Neural cell (in vitro differentiated cells): ENCODE results near the gene PHF3. TPM values are rescaled to one million over a fixed set of nuclear protein-coding genes. Genes with fewer than 3 reads are reported as not detected.

Experiments
- H2AFZ ChIP-seq: fragments of 200-600, 300-800 bp; sonication (generic), shearing (Covaris generic); 2 replicates; pipeline ENCODE4 v1.6.0; 2014; ENCODE audit warnings: low read depth, mild to moderate bottlenecking, antibody characterized with exemption, low read length, moderate library complexity
- H3F3A ChIP-seq: fragments of 200-600 bp; shearing (Covaris generic); 2 replicates; pipeline ENCODE4 v1.6.1; 2016; ENCODE audit warnings: mild to moderate bottlenecking, moderate library complexity, mixed read lengths, antibody characterized with exemption, low read length; ENCODE audit not compliant: insufficient read depth, poor library complexity, severe bottlenecking
- H3K27ac ChIP-seq: fragments of 200-600, 300-800 bp; sonication (generic), shearing (Covaris generic); 2 replicates; pipeline ENCODE4 v1.5.1; 2014; ENCODE audit warnings: mild to moderate bottlenecking, low read length, moderate library complexity
- H3K27me3 ChIP-seq: fragments of 300-800, 200-600 bp; sonication (generic), shearing (Covaris generic); 2 replicates; pipeline ENCODE4 v1.6.0; 2014; ENCODE audit warnings: mild to moderate bottlenecking, low read depth, low read length, moderate library complexity; ENCODE audit not compliant: insufficient read depth
- H3K36me3 ChIP-seq: fragments of 300-800, 200-600 bp; sonication (generic), shearing (Covaris generic); 2 replicates; pipeline ENCODE4 v1.5.1; 2014; ENCODE audit warnings: mild to moderate bottlenecking, antibody characterized with exemption, low read length, moderate library complexity; ENCODE audit not compliant: insufficient read depth
- H3K4me2 ChIP-seq: fragments of 300-800, 200-600 bp; sonication (generic), shearing (Covaris generic); 2 replicates; pipeline ENCODE4 v1.6.0; 2014; ENCODE audit warnings: mild to moderate bottlenecking, low read length
- H3K4me3 ChIP-seq: fragments of 300-800, 200-600 bp; sonication (generic), shearing (Covaris generic); 2 replicates; pipeline ENCODE4 v1.5.1; 2014; ENCODE audit warnings: mild to moderate bottlenecking, low read length, moderate library complexity
- H3K79me2 ChIP-seq: fragments of 200-600 bp; shearing (Covaris generic); replicated peaks from 2 replicates; pipeline ENCODE4 v1.6.0; 2014; ENCODE audit warnings: mild to moderate bottlenecking, low read length, moderate library complexity; ENCODE audit not compliant: insufficient read depth
- H3K9ac ChIP-seq: fragments of 300-800, 200-600 bp; sonication (generic), shearing (Covaris generic); 2 replicates; pipeline ENCODE4 v1.6.1; 2016; ENCODE audit warnings: mild to moderate bottlenecking, low read length, mixed read lengths
- H3K9me2 ChIP-seq: fragments of 200-600 bp; shearing (Covaris generic); 2 replicates; pipeline ENCODE4 v1.6.1; 2016; ENCODE audit warnings: mild to moderate bottlenecking, low read length, mixed read lengths; ENCODE audit not compliant: insufficient read depth
- H3K9me3 ChIP-seq: fragments of 200-600, 300-800 bp; sonication (generic), shearing (Covaris generic); 2 replicates; pipeline ENCODE4 v1.6.1; 2016; ENCODE audit warnings: mild to moderate bottlenecking, mixed run types, low read length, moderate library complexity, mixed read lengths
- H4K20me1 ChIP-seq: fragments of 200-600 bp; shearing (Covaris generic); 2 replicates; pipeline ENCODE4 v1.6.1; 2016; ENCODE audit warnings: mild to moderate bottlenecking, mixed run types; ENCODE audit not compliant: insufficient read depth
- EP300 ChIP-seq: fragments of 450-650 bp; conservative IDR thresholded peaks from 2 replicates; pipeline ENCODE4 v1.6.1; 2014; ENCODE audit warnings: antibody characterized with exemption, mild to moderate bottlenecking, moderate library complexity; ENCODE audit not compliant: poor library complexity, severe bottlenecking
- EZH2 ChIP-seq: fragments of 200-600, 300-800 bp; shearing (Covaris generic), sonication (generic); IDR thresholded peaks from 2 replicates; pipeline ENCODE4 v1.6.1; 2014; ENCODE audit warnings: antibody characterized with exemption, low read length, borderline replicate concordance, mild to moderate bottlenecking; ENCODE audit not compliant: insufficient read depth, poor library complexity, severe bottlenecking
- MXI1 ChIP-seq: fragments of 450-650 bp; conservative IDR thresholded peaks from 2 replicates; pipeline ENCODE4 v1.6.1; 2014; ENCODE audit warnings: antibody characterized with exemption, mild to moderate bottlenecking; ENCODE audit not compliant: poor library complexity, severe bottlenecking
- POLR2AphosphoS5 ChIP-seq: IDR thresholded peaks from 2 replicates; pipeline ENCODE4 v1.6.1; 2012
- RAD21 ChIP-seq: fragments of 450-650 bp; conservative IDR thresholded peaks from 2 replicates; pipeline ENCODE4 v1.6.1; 2014; ENCODE audit warnings: antibody characterized with exemption, mild to moderate bottlenecking, moderate library complexity
- SMC3 ChIP-seq: fragments of 450-650 bp; conservative IDR thresholded peaks from 2 replicates; pipeline ENCODE4 v1.6.1; 2014; ENCODE audit warnings: antibody characterized with exemption, mild to moderate bottlenecking, moderate library complexity; ENCODE audit not compliant: poor library complexity
- TAF1 ChIP-seq: IDR thresholded peaks from 2 replicates; pipeline ENCODE4 v1.6.1; 2012; ENCODE audit warnings: low read depth
- polyA plus RNA-seq: library from polyadenylated mRNA; depleted of rRNA; stranded (reverse); fragments of >200 nt; gene quantifications from 2 replicates; pipeline ENCODE4 v1.2.3, GENCODE V29; 2014
- TF ChIP-seq, protein P1 (sequence below): fragments of 450-650 bp; IDR thresholded peaks from 2 replicates; pipeline ENCODE4 v1.5.1; 2014; ENCODE audit warnings: antibody characterized with exemption, mild to moderate bottlenecking, moderate library complexity; ENCODE audit not compliant: poor library complexity, severe bottlenecking
- TF ChIP-seq, protein P2 (sequence below): IDR thresholded peaks from 2 replicates; pipeline ENCODE4 v1.6.1; 2012; ENCODE audit warnings: borderline replicate concordance

PHF3 gene
- polyA plus RNA-seq, 1 donor from 2014 or later = 21.1 TPM

DNA sequence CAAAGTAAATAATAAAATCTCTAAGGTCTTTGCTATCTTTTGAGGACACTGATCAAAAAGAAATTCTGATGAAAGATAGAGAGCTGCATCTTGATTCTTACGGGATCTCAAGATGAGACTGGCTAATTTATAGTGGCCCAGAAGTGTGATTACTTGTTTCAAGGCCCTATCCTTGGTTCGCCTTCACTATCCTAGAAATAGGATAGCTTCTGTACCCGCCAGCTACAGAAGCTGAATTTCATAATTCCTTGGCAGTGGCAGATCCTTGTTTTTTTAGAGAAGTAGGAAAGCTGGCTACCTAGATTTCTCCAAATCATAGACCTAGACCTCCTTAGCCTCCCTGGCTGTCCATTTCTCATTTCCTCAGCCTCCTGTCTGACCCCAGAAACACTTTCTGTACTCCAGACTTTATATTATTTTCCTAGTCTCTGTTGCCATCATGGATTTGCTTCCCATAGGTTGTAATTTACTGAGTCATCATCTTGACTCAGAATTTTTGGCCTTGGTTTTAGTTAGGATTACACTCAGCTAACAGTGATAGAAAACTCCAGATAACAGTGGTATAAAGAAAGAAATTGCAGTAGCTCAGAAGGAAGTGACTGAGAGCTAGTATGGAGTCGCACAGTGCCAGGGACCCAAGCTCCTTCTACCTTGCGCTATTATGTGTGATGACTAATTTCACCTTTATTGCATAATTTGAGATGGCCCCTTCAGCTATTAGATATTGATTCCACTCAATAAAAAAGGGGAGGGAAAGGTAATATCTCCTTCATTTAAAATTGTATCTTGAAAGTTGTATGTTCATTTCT lies 27.7 kb downstream of the PHF3 start:
- H3K4me2 ChIP-seq = no peak overlapping the region
- no peak overlapping the region for H3K9ac ChIP-seq
- peaks cover 87% of the 10 kb centered on the region for H3K79me2 ChIP-seq
- no peaks in the 10 kb centered on the region for H3K36me3 ChIP-seq
- H3K27ac ChIP-seq = no peak overlapping the region
- no peak overlapping the region for H2AFZ ChIP-seq
- no peaks in the 10 kb centered on the region for H3K27me3 ChIP-seq
- H3F3A ChIP-seq = no peaks in the 10 kb centered on the region
- no peak for TF ChIP-seq POLR2AphosphoS5
- TF ChIP-seq MXI1 = no peak
- TF ChIP-seq, protein P1, sequence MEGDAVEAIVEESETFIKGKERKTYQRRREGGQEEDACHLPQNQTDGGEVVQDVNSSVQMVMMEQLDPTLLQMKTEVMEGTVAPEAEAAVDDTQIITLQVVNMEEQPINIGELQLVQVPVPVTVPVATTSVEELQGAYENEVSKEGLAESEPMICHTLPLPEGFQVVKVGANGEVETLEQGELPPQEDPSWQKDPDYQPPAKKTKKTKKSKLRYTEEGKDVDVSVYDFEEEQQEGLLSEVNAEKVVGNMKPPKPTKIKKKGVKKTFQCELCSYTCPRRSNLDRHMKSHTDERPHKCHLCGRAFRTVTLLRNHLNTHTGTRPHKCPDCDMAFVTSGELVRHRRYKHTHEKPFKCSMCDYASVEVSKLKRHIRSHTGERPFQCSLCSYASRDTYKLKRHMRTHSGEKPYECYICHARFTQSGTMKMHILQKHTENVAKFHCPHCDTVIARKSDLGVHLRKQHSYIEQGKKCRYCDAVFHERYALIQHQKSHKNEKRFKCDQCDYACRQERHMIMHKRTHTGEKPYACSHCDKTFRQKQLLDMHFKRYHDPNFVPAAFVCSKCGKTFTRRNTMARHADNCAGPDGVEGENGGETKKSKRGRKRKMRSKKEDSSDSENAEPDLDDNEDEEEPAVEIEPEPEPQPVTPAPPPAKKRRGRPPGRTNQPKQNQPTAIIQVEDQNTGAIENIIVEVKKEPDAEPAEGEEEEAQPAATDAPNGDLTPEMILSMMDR = no peak
- TF ChIP-seq, protein P2, sequence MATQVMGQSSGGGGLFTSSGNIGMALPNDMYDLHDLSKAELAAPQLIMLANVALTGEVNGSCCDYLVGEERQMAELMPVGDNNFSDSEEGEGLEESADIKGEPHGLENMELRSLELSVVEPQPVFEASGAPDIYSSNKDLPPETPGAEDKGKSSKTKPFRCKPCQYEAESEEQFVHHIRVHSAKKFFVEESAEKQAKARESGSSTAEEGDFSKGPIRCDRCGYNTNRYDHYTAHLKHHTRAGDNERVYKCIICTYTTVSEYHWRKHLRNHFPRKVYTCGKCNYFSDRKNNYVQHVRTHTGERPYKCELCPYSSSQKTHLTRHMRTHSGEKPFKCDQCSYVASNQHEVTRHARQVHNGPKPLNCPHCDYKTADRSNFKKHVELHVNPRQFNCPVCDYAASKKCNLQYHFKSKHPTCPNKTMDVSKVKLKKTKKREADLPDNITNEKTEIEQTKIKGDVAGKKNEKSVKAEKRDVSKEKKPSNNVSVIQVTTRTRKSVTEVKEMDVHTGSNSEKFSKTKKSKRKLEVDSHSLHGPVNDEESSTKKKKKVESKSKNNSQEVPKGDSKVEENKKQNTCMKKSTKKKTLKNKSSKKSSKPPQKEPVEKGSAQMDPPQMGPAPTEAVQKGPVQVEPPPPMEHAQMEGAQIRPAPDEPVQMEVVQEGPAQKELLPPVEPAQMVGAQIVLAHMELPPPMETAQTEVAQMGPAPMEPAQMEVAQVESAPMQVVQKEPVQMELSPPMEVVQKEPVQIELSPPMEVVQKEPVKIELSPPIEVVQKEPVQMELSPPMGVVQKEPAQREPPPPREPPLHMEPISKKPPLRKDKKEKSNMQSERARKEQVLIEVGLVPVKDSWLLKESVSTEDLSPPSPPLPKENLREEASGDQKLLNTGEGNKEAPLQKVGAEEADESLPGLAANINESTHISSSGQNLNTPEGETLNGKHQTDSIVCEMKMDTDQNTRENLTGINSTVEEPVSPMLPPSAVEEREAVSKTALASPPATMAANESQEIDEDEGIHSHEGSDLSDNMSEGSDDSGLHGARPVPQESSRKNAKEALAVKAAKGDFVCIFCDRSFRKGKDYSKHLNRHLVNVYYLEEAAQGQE = no peak
- no peak for TF ChIP-seq RAD21
- no peak for TF ChIP-seq EZH2
- TF ChIP-seq TAF1 = no peak
- TF ChIP-seq EP300 = no peak
- TF ChIP-seq SMC3 = no peak
- H3K9me3 ChIP-seq = no peaks in the 10 kb centered on the region
- no peaks in the 10 kb centered on the region for H4K20me1 ChIP-seq
- H3K4me3 ChIP-seq = no peak overlapping the region
- H3K9me2 ChIP-seq = no peaks in the 10 kb centered on the region

DNA sequence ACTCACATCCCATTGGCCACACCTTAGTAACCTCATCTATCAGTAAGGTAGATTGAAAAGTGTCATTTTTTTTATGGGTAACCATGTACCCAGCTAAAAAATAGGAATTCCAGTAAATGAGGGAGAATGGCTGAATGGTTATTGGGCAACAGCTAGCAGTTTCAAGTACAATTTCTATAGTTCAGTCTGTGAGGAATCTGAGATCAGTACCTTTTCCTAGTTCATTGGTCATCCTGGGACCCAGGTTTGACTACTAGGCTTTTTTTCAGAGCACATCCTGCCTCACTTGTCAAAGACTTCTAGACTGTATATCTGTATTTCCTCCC lies 28.3 kb downstream of the PHF3 start:
- Histone ChIP-seq H3K36me3 (no peaks in the 10 kb centered on the region), H3K79me2 (peaks cover 87% of the 10 kb centered on the region), H3K9me3 (no peaks in the 10 kb centered on the region), H3K4me3 (no peak overlapping the region), H3F3A (no peaks in the 10 kb centered on the region), H3K4me2 (no peak overlapping the region), H4K20me1 (no peaks in the 10 kb centered on the region), H3K27me3 (no peaks in the 10 kb centered on the region), H3K27ac (no peak overlapping the region), H2AFZ (no peak overlapping the region), H3K9ac (no peak overlapping the region), H3K9me2 (no peaks in the 10 kb centered on the region)
- TF ChIP-seq EZH2 (no peak), TAF1 (no peak), RAD21 (no peak), POLR2AphosphoS5 (no peak), MXI1 (no peak), SMC3 (no peak), EP300 (no peak)
- TF ChIP-seq, protein P1 = no peak
- TF ChIP-seq, protein P2 = no peak
